ENCODE results near the gene TSPYL4.
A peak's percentile ranks its signal among the peaks of the same experiment; 100 is the strongest.

- TF ChIP-seq POLR2A (IDR thresholded peaks at IDR 0.05; ENCODE audit: low read depth, low read length): peak; percentile 85
- TF ChIP-seq POLR2AphosphoS5 (IDR thresholded peaks at IDR 0.05; ENCODE audit: low read depth, low read length): peak; percentile 81
- no peak; the same call in 1 of the 2 replicates for TF ChIP-seq TAF1 (IDR thresholded peaks at IDR 0.05; ENCODE audit: low read depth, low read length)
- TF ChIP-seq PAX5 (IDR thresholded peaks at IDR 0.05; ENCODE audit: insufficient read depth, low read length, severe bottlenecking): no peak
- peak; percentile 73; the same call in 1 of the 2 replicates for TF ChIP-seq POU2F2 (IDR thresholded peaks at IDR 0.05; ENCODE audit: low read depth, low read length)
Measured at GRCh38 chr6:116253505-116254296, at the start of gene TSPYL4.
